Iris pigment epithelial cell (primary cell): Measurements from ENCODE around the gene MS4A4A.
A peak's percentile ranks its signal among the peaks of the same experiment; 100 is the strongest.
"Not testable (repeated sequence)": the region's sequence is repeated elsewhere in the genome, so short reads cannot be mapped to it uniquely, and the experiment has no call there.

Experiments
- DNase-seq: peaks from one replicate; pipeline ENCODE4 v3.0.0-alpha.2; 2011; ENCODE audit warnings: low read depth

MS4A4A gene

DNA sequence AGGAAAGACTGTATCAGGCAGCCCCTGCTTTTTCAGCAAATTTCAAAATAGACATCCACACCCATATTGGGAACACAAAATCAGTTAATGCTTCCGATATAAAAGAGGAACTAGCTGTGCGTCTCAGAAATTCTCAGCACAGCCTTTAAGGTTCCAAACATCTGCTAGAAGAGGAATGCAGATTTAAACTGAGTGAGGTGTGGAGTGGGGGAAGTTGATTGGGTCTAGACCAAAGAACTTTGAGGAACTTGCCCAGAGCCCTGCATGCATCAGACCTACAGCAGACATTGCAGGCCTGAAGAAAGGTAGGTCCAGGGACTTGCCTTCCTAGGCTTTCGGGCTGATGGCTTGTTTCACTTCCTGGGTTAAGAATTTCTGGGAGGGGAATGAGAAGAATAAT, at the start of gene MS4A4A:
Gene MS4A4A, plus strand, starts transcription at position 255 of the 400 bp plus-strand sequence. Its CDS starts 10 bp downstream, at position 265.
- DNase-seq: no peak

DNA sequence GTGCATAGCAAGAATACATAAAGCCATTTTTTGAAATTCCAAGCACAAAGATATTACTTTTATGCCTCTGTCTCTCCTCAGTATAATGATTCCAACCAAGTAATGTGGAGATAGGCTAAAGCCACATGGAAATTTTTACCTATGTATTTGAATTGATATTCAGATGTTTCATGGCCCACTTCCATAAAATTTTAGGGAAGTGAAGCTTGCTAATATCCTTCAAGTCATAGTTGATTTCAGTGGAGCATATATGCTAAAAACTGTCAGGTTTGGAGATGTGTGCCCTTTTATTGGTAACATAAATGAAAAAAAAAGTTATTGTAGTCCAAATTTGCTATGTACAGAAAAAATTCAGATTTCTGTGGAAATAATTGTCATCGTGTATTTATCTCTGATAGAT, 49.8 kb upstream of the MS4A4A start:
- DNase-seq: no peak

- DNase-seq: no peak
These were observed 45.1 kb upstream of the MS4A4A start for GRCh38 chr11:60235321-60235720.

GRCh38 chr11:60240662-60241061, 39.8 kb upstream of the MS4A4A start:
- DNase-seq: no peak

DNA sequence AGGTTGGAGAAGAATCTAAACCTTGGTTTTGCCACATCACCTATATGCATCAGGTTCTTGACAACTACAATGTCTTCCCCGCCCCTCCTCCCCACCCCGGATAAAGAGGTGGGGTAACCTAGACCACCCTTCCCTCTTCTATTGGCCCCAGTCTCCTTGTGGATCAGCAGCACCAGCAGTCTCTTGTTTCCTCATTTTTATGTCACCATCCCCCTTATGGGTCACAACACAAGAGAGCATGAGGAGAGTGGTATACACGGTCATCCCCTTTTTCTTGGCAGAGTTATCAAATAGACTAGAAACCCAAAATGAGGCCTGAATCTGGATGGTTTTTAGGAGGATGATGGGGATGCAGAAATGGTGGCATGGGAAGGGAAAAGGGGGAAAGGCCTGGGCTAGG, 38.7 kb upstream of the MS4A4A start:
- no peak for DNase-seq

GRCh38 chr11:60242740-60243239, 37.7 kb upstream of the MS4A4A start, which contains the start of gene MS4A4E:
MS4A4E (minus strand) TSS chr11:60243137; CDS start chr11:60230055, 13,082 bp downstream.
- DNase-seq: no peak

- peak; percentile 24 for DNase-seq
These were observed 28.8 kb upstream of the MS4A4A start for GRCh38 chr11:60251485-60252212.

DNA sequence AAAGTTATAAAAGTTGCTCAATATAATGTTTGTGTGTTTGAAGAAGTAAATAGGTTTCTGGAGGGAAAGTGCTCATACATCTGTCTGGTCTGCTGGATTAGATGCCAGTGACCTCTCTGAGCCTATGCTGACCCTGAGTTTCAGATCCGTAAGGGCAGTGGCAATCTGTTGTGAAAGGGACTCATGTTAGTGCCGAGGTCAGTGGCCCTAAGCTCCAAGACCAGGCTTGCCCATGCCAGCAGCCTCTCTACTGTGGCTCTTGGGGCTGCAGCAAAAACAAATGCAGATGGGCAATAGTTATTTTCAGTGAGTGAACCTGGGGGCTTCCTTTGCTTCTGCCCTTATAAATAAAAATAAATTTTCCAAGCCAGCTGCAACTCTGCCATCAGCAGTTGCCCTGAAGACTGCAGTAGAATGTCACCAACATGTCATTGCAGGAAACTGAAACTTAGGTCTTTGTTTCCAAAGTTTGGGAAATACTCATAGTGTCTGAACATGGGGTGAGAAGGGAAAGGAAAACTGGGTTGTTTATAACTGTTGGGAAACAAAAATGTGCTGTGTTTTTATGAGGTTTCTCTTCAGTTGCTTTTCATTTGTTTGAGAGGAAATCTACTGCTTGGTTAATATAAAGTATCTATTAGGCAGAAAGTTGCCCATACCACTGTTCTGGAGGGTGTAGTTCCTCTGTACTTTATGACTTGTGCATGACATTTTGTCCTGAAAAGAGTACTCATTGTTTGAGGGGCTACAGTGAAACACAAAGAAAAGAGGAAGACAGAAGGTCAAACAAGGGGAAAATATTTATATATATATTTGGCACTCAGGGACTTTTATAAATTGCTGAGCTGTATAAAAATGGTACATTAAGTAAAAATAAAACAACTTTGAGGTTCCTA, 28.0 kb upstream of the MS4A4A start:
- DNase-seq: no peak

- DNase-seq: no peak
These were observed 22.3 kb upstream of the MS4A4A start for GRCh38 chr11:60257956-60258722.

- no peak for DNase-seq
These were observed 19.5 kb upstream of the MS4A4A start for GRCh38 chr11:60261014-60261413.

DNA sequence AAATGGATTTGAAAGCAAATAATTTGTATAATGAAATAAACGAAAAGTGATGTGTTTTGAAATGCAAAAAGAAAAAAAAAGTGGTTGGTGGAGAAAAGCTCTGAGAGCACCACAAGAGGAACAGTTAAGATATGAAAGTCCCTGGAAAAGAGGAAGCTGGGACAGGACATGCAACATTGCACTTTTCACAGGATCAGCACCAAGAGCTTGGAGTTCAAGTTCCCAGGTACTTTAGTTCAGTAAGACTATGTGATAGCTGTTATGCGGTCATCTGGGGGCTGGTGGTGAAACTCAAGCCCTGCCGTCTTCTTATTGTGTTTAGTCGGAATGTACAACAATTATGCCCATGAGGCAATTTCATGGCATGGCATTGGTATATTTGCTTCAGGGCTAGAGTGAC, 17.1 kb upstream of the MS4A4A start:
- no peak for DNase-seq

GRCh38 chr11:60264644-60265043, 15.8 kb upstream of the MS4A4A start:
- no peak for DNase-seq

DNA sequence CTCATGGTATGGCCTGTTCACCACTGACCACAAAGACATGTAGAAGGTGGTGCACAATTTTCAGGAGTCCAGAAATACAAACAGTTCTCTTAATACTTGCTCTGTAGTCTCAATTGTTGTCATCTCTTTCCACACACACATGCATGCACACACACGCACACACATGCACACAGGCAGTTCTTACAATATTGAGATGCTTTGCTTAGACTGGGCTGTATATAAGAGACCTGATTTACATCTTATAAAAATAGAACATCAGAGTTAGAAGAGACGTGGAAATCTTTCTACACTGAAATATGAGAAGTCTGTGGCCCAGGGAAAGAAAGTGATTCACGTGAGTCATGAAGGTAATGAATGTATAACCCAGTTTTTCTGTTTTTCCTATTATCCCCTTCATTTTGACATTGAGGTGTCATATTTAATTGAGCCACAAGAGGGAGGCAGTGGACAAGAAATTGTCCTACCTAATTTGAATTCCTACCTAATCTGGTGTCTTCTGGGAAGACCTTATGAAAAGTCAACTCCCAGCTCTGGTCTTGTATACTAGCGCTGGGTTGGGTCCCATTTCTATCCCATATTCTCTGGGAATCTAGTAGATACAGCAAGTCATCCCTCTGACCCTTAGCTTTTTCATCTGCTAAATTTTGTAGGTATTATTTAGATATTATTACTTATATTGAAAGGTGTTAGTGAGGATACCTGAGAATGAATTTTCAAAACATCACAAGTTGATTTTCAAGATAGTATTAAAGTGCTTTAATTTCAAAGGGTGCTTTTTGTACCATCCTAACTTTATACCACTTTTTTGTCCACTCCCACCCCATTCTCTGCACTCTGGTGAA, 14.9 kb upstream of the MS4A4A start:
- DNase-seq: peak; percentile 24

- DNase-seq: no peak
These were observed 6.0 kb upstream of the MS4A4A start for GRCh38 chr11:60274416-60274815.

GRCh38 chr11:60281485-60281884, 1.0 kb downstream of the MS4A4A start:
- no peak for DNase-seq

DNA sequence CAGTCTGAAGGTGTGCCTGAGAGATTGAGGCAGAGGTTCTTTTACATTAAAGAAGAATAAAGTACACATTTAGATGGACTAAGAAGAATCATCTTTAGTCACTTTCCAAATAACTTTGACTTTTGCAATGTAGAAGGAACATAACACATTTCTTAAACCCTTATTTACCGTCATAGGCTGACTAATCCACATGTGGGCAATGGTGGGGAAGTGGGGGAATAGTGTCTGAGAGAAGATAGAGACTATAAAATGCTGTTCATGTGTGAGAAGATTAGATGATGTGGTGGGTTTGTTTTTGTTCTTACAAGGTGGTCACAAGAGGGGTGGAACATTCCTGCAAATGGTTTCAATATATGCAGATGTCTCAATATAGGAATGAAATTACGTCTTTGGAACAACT, 1.8 kb downstream of the MS4A4A start:
- DNase-seq: no peak

DNA sequence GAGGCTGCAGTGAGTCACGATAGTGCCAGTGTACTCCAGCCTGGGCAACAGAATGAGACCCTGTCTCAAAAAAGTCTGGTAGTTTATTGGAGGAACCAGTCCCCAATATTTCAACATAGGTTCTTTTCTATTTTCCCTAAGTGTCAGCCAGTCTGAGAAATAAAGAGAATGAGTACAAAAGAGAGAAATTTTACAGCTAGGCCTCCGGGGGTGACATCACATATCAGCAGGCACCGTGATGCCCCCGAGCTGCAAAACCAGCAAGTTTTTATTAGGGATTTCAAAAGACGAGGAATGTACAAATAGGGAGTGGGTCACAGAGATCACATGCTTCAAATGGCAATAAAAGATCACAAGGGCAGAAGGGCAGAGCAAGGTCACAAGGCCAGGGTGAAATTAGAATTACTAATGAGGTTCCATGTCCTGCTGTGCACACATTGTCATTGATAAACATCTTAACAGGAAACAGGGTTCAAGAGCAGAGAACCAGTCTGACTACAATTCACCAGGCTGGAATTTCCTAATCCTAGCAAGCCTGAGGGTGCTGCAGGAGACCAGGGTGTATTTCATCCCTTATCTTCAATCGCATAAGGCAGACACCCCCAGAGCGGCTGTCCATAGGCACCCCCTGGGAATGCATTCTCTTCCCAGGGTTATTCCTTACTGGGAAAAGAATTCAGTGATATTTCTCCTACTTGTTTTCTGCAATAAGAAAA, 5.1 kb downstream of the MS4A4A start:
- not testable (repeated sequence) for DNase-seq

DNA sequence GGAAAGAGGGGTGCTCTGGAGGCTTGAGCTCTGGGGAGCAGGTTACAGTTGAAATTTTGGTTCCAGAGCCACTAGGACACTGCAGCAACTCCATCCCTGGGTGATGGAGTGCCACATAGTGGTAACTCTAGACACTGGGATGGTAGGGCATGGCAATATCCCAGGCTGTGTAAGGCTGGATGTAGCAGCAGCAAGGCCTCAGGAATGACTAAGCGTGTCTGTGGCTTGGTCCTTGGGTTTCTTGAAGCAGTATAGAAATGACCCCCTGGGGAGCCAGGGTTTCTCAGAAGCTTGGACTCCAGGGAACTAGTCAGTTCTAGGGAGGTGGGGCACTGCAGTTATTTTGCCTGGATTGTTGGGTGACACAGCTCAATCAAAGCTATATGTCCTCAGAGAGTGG, 8.1 kb downstream of the MS4A4A start:
- no peak for DNase-seq

DNA sequence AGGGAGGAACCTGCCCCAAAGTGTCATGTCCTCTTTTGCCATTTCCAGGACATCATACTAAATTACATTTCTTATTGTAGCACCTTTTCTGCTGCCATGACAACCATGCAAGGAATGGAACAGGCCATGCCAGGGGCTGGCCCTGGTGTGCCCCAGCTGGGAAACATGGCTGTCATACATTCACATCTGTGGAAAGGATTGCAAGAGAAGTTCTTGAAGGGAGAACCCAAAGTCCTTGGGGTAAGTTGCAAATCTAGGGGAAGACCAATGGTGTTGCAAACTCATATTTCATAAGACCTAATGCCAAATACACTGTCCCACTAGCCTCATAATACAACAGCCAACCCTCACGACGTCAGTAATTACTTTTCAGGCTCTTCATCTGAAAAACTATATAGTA, 11.7 kb downstream of the MS4A4A start:
- no peak for DNase-seq

DNA sequence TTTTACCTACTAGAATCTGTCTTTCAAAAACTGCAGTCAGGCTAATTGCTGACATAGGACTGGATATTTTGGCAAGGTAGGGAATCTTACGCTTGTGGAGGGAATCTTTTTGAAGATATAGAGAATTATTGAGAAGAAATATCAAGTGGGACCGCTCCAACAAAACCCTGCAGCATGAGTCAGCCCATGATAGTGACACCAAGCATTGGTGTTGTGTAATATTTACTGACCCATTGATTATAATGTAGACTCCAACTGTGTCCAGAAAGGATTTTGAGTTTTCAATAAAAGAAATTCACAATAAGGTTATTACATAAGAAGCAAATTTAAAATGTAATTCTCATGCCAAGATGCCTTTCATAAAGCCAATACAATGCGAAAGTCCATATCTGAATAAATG, 20.7 kb downstream of the MS4A4A start:
- no peak for DNase-seq

DNA sequence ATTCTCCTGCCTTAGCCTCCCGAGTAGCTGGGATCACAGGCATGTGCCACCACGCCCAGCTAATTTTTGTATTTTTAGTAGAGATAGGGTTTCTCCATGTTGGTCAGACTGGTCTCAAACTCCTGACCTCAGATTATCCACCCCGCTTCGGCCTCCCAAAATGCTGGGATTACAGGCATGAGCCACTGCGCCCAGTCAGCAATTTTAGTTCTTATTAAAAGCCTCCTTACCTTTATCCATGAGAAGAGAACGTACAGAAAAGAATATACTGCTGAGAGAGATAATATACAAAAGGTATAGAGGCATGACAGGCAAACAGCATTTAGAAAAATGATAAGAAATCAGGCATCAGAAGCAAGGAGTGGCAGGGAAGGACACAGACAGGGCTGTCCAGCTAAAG, 21.4 kb downstream of the MS4A4A start:
- not testable (repeated sequence) for DNase-seq
